Hepatocyte (in vitro differentiated cells): ENCODE measurements around the gene TMEM161B.

ENCODE experiments used
- EZH2 ChIP-seq: fragments of 200-600 bp; sonication (generic); IDR thresholded peaks from 2 replicates; pipeline ENCODE4 v1.6.1; 2016; ENCODE audit warnings: antibody characterized with exemption, mild to moderate bottlenecking, borderline replicate concordance
- EZH2phosphoT487 ChIP-seq: fragments of 200-600 bp; sonication (generic); IDR thresholded peaks from one replicate; pipeline ENCODE4 v1.6.1; 2018; ENCODE audit warnings: antibody characterized with exemption, mild to moderate bottlenecking, low read depth, moderate library complexity; ENCODE audit not compliant: unreplicated experiment, severe bottlenecking
- TF ChIP-seq, protein P1 (sequence below): fragments of 200-600 bp; sonication (generic); IDR thresholded peaks from 2 replicates; pipeline ENCODE4 v1.5.1; 2016; ENCODE audit warnings: antibody characterized with exemption, mild to moderate bottlenecking; ENCODE audit not compliant: poor library complexity

DNA sequence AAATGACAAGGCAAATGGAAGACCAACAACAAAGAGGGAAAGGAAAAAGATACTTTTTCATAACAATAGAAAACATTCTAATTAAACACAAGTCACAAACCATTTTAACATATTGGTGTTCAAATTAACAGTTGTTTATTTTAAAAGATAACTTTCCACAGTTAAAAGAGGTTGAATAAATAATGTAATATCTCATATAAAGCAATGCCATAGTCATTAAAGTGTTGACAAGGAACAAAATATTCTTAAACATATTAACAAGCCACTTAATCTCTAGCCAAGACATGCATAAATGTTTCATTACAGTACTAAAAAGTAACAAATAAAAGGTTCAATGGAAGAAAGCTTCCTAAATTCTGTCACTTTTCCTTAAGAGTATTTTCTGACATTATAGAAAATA lies 12.6 kb downstream of the TMEM161B start:
- TF ChIP-seq, protein P1, sequence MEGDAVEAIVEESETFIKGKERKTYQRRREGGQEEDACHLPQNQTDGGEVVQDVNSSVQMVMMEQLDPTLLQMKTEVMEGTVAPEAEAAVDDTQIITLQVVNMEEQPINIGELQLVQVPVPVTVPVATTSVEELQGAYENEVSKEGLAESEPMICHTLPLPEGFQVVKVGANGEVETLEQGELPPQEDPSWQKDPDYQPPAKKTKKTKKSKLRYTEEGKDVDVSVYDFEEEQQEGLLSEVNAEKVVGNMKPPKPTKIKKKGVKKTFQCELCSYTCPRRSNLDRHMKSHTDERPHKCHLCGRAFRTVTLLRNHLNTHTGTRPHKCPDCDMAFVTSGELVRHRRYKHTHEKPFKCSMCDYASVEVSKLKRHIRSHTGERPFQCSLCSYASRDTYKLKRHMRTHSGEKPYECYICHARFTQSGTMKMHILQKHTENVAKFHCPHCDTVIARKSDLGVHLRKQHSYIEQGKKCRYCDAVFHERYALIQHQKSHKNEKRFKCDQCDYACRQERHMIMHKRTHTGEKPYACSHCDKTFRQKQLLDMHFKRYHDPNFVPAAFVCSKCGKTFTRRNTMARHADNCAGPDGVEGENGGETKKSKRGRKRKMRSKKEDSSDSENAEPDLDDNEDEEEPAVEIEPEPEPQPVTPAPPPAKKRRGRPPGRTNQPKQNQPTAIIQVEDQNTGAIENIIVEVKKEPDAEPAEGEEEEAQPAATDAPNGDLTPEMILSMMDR, result no peak
- TF ChIP-seq EZH2 (no peak), EZH2phosphoT487 (no peak)
